Measurements from ENCODE around the gene MAP1LC3B.
A peak's percentile ranks its signal among the peaks of the same experiment; 100 is the strongest.

The MAP1LC3B gene

GRCh38 chr16:87411375-87412271 is 19.5 kb downstream of the MAP1LC3B start:
- DNase-seq = no peak

DNA sequence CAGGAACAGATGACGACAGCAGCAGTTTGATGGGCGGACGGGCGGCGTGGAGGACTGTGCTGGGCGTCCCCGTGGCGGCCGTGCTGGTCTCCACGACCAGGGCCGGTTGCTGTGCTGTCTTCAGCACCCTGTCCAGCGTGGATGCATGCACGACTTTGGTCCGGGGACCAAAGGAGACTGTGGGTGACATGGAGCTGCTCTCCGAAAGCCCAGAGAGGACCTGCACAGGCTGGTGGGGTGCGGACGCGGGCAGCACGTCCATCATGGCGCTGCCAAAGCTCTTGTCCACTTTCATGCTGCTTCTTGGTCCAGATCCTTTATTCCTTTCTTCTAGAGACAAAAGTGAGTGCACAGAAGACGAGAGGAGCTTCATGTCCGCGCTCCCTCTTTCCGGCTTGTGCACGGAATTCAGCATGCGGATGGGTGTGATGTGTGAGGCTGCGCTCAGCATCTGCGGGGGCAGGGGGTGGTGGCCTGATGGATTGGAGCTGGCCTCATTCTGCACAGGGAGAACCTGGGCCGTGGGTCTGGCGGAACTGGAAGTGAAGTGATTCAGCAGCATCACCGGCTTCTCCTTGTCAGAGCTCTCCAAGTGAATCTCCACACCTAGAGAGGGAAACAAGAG is 20.3 kb downstream of the MAP1LC3B start:
- DNase-seq = no peak

DNA sequence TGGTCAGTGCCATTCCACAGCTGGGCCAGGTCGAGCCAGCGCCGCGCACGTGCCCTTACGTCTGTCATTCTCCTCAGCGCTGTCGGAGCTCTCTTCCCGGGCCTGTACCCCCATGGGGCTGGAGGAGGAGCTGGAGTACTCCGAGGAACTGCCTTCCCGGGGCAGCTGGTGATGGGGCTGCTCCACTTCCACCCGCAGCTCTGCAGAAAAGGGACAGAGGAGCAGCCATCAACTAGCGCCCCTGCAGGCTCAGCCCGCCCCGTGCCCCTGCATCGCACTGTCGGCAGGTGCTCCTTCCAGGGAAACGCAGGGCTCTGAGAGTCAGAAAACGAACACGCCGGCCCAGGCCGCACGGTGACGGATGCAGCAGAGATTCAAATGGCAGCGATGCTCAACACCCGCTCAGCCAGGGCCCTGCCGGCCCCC is 20.9 kb downstream of the MAP1LC3B start:
- no peak for DNase-seq

GRCh38 chr16:87414251-87414680 is 22.1 kb downstream of the MAP1LC3B start:
- DNase-seq = no peak

DNA sequence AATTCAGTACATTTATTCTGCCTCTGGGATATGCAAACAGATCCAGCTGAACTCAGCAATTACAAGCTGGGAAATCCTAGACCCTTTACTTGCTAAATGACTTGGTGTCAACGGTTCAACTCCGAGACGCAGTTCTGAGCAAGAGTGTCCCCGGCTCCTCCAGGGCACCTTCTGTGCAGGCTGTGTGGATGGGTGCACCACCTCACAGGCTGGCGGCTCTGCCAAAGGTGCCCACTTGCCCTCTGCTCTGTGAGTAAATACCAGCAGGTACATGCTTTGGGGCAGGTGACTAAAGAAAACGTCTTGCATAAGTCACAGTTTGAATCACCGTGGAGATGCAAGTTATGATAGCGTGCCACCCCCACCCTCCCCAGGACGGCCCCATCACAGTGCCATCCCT is 23.3 kb downstream of the MAP1LC3B start:
- no peak for DNase-seq

DNA sequence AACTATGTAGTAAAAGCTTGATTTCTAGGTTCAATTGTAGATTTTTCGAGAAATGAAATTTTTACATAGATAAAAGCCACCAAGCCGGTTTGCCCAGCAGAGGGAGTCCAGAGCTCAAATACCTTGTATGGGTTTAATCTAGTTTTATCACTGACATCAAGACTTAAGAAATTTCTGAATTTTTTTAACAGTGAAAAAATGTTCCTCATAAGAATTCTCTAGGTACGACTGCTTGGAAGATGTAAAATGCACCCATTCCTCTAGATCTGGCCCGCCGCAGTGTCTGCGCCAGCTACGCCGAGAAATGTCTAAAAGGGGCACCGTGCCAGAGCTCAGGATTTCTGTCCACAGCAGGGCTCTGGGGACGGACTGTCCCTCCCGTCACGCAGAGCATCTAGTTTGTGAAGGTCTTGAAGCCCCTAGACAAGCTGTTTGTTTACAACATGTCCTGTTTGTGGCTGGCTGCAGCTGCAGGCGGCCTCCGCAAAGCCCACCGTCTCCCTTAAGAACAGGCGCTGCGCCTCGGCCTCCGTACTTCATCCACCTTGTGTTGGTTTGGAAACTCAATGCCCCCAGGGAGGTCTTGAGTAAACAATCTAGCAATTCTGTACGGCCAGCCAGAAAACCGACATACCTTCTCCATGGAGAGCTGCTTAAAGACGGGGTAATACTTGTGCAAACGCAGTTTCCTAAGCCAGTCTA is 24.8 kb downstream of the MAP1LC3B start:
- peak in 1 of 2 experiments; percentile 19 for DNase-seq

GRCh38 chr16:87417528-87417910 is 25.4 kb downstream of the MAP1LC3B start:
- no peak for DNase-seq

GRCh38 chr16:87418216-87418615 is 26.1 kb downstream of the MAP1LC3B start:
- DNase-seq = no peak

GRCh38 chr16:87418644-87419043 is 26.5 kb downstream of the MAP1LC3B start:
- no peak for DNase-seq

DNA sequence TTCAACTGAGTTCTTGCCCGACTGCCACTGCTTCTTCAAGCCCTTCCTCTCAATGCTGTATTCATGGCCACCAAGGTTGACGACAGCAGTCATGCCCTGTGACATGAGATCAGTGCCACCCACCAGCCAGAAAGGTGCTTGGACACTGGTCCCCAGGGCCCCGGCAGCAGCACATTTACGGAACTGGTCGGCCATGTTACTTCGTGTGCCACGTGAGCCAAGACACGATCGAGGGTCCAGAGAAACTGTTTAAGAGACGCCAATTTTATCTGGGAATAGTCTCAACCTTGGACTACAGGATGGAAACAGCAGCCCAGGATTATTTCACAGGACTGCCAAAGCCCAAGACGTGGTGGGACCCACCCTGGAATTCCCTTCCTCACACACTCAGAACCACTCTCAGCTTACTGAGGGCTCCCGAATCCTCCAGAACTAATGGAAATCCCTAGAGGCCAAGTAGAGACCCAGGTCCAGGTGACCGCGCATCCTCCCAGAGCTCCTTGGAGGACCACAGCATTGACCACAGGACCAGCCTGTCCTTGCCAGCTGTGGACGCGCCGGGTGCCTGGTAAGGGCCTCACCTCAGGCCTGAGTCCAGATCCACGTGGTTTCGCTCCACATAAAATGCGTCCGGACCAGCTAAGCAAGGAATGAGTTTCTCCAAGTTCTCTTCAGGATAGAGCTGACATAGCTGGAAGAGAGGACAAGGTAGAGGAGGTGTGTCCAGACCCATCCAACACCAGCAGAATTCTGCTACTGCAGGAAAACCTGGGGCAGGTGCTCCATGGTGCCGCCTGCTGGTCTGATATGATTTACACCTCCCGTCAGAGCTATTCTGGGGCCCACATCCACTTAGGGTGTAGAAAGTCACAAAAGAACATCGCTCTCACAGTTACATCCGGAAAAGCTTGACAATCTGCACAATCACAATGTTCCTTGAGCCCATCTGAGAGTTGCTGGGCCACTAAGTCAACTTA is 28.2 kb downstream of the MAP1LC3B start:
- no peak for DNase-seq

DNA sequence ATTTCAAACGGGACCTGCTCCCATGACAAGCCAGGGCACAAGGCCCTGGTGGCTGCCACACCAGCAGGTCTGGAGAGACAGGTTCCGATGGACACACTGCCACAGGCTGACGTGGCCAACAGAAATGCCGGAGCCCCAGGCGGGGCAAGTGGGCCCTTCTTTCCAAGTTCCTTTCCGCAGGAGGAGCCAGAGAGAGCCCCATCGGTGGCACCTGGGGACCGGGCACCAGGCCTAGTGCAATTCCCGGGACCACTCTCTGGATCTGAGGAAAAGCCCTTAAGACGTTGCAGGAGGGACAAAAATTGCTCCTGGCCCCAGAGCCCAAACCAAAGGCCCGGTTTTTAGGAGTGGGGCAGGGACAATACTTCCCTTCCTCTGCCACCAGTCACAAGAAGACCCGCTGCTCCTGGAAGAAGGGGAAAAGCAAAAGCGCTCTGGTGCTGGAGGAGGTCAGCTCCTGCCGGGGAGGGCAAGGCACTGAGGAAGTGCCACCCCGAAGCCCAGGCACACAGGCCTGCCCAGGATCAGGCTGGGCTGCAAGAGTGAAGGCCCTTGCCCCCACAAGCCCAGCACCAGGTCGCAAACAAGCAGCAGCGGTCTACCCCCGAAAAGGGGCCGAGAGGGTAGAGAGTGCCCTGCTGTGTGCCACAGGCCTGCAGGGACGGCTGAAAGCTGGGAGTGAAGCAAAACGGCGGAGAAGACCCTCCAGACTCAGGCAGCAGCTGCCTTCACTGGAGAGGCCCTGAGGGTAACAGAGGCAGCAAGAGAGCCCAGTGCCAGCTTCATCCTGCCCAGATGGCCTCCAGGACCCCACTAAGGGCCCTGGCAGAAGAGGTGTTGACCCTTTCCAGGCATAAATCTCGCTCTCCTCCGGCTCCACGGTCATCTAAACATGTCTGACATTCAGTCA is 29.1 kb downstream of the MAP1LC3B start:
- no peak for DNase-seq

GRCh38 chr16:87422106-87422505 is 30.0 kb downstream of the MAP1LC3B start:
- DNase-seq = no peak

DNA sequence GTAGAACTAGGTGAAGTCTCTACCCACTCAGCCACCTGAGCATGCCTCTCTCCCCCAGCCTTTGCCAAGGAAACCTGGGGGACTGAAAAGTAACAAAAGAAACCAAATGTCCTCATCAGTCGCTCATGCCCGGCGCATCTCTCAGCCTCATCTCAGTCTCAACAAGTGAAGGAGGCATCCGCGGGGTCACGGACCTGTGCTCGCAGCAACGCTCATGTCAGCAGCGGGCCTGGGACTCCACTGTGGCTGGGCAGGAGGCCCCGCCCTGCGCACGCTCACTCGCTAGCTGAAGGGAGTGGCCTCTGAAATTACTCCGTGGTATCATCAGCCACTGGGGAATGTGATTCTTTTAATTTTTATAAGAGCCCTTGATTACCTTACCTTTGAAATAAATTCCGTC is 31.3 kb downstream of the MAP1LC3B start:
- DNase-seq = no peak

DNA sequence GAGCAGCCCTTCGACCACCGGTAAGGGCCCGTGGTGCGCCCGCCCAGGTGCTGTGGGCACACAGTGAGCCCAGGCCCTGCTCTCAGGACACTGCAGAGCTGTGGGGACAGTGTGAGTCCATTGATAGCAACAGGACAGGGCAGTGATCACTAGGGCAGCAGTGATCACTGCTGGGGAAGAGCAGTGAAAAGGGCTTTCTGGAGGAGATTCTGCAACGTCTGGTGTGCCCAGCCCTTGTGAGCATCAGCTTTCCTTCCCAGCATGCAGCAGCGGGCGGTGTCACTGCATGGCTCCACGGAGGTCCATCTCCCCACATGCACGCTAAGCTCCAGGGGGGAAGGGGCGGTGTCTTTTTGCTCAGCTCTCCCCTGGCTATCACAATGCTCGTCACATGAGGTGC is 32.1 kb downstream of the MAP1LC3B start:
- DNase-seq = no peak

- no peak for DNase-seq
Measured at GRCh38 chr16:87425941-87426340, 33.8 kb downstream of the MAP1LC3B start.

DNA sequence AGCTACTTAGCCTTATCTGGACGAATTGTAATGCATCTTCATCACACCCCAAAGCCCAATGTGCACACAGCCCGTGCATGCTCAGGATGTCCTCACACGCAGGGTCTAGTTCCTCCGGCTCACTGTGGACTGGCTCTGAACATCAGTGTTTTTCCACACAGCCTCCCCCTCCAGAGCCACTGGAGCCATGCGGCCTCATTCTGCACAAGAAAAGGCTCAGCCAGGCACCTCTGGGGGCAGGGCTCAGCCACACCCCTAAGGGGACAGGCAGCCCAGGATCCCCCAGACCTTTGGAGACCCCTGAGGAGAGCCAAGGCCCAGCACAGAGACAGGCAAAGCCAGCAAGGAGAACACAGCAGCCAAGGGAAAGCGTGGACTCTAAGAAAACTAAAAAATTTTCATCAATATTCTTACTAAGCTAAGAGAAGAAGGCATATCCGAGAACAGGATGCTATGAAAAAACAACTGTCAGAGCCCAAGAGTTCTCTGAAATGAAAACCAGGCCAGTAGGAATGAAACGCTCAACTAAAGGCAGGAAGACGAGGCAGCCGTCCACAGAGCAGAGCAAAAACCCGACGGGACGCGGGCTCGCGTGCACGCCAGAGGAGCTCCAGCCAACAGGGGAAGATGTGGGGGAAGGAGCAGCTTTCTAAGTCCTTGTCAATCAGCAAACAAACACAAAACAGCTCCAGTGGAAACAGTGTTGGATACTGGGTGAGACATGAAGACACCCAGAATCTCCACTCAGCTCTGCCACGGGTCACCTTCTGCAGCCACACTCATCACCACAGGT is 34.5 kb downstream of the MAP1LC3B start:
- no peak for DNase-seq

GRCh38 chr16:87431926-87432325 is 39.8 kb downstream of the MAP1LC3B start:
- DNase-seq = peak; percentile 66 to 90

DNA sequence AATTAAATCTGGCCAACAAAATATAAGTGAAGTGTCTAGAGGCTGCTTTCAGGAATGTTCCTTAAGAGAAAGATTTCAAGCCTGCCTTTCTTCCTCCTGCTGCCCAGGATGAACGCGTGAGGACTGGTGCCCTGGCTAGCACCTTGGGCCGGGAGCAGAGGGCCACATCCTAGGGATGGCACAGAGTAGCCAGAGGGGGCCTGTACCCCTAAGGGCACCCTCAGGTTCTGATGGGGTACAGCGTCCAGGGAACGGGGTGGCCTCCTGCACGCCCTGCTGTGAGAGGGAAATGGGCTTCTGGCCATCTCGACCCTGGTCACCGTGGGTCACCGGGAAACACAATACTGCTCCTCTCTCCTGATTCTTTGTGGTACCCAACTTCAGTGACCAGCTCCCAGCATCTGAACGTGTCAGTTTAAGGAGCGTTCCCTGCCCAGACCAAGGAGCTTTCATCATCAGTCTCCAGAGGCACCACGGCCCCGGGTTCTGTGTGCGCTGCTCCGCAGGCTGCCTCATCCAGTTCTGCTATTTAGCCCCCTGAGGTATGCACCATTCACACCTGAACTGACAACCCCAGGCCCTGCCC is 40.3 kb downstream of the MAP1LC3B start:
- DNase-seq = no peak

DNA sequence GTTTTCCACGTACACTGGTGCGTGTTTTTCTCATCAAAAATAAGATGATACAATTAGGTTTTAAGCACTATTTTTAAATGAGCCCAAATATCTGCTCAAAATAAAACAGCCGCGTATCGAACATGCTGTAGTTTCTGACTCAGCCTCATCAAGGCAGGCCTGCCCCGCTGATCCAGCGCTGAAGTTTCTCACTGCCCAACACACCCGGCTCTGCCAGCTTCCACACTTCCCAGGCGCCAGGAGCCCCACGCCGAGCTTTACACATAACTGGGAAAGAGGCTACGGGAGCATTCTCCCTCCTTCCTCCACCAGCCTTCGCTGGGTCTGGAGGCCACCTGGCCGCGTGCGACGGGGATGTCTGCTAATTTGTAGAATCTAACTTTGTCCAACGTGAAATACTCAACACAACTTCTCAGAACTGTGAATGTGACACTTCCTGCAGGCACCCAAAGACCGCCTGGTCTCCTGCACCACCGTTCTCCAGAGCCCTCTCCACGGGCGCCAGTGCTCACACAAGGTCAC is 42.1 kb downstream of the MAP1LC3B start:
- no peak for DNase-seq
